IPS-20b (cell line): Measurements from ENCODE around the gene RAB35.

Source experiments
- H3K27ac ChIP-seq: one replicate; pipeline ENCODE4 v1.5.1; 2013; ENCODE audit warnings: low read length
- H3K27me3 ChIP-seq: 2 replicates; pipeline ENCODE4 v1.6.1; 2013; ENCODE audit warnings: mild to moderate bottlenecking, low read length, inconsistent platforms; ENCODE audit not compliant: insufficient read depth
- H3K36me3 ChIP-seq: 2 replicates; pipeline ENCODE4 v1.6.1; 2013; ENCODE audit warnings: low read depth, mild to moderate bottlenecking, inconsistent platforms, low read length, moderate library complexity; ENCODE audit not compliant: insufficient read depth
- H3K4me1 ChIP-seq: 2 replicates; pipeline ENCODE4 v1.6.1; 2013; ENCODE audit warnings: mild to moderate bottlenecking, control low read depth, inconsistent platforms, low read length, moderate library complexity; ENCODE audit not compliant: insufficient read depth
- H3K4me3 ChIP-seq: 2 replicates; pipeline ENCODE4 v1.5.1; 2013; ENCODE audit warnings: mild to moderate bottlenecking, low read length, inconsistent platforms
- H3K9ac ChIP-seq: 2 replicates; pipeline ENCODE4 v1.6.1; 2013; ENCODE audit warnings: low read depth, mild to moderate bottlenecking, inconsistent platforms, low read length, moderate library complexity
- H3K9me3 ChIP-seq: 2 replicates; pipeline ENCODE4 v1.6.1; 2013; ENCODE audit warnings: mild to moderate bottlenecking, low read depth, low read length, inconsistent platforms; ENCODE audit not compliant: insufficient read depth

Gene RAB35

DNA sequence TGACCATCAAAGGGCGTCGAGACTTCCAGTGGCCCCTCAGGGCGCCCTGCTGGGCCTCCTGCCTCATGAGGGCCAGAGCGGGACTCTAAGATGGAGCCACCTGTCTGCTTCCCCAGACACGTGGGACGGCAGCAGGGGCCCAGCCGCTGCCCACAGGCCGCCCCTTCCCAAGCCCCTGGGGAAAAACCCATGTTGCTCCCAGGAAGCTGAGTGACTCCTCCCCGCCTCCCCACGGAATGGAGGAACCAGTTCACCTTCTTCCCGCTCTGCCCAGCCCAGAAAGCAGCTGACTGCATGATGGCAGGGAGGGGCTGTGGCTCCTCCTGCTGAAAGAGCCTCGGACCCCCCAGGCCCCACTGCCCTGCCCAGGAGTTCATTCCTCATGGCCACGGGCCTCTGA, 14.9 kb downstream of the RAB35 start:
- Histone ChIP-seq H3K27ac (no peak overlapping the region), H3K27me3 (no peaks in the 10 kb centered on the region), H3K36me3 (peaks cover 43% of the 10 kb centered on the region), H3K4me3 (no peak overlapping the region), H3K4me1 (0 out of 2 replicates have a peak, but pooled peaks cover 6% of the 10 kb centered on the region), H3K9ac (no peak overlapping the region), H3K9me3 (no peaks in the 10 kb centered on the region)

DNA sequence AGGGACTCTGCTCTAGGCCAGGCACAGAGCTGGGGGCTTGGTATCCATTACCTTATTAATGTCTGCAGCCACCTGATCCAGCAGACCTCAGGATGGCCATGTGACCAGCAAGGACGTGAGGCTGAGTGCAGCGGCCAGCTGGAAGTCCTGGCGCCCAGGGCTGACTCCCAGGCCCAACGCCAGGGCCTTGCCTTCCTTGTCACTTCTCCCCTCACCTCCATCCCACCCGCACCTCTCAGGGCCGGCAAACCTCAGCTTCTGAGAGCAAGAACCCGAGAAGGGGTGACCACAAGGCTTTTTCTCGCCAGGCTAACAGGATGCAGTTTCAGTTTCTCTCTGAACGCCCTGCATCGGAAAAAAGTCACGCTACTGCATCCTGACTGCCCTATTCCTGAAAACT, 15.4 kb downstream of the RAB35 start:
- Histone ChIP-seq H3K9ac (no peak overlapping the region), H3K27ac (no peak overlapping the region), H3K36me3 (peaks cover 48% of the 10 kb centered on the region), H3K27me3 (no peaks in the 10 kb centered on the region), H3K4me3 (no peak overlapping the region), H3K4me1 (0 out of 2 replicates have a peak, but pooled peaks cover 6% of the 10 kb centered on the region), H3K9me3 (no peaks in the 10 kb centered on the region)

DNA sequence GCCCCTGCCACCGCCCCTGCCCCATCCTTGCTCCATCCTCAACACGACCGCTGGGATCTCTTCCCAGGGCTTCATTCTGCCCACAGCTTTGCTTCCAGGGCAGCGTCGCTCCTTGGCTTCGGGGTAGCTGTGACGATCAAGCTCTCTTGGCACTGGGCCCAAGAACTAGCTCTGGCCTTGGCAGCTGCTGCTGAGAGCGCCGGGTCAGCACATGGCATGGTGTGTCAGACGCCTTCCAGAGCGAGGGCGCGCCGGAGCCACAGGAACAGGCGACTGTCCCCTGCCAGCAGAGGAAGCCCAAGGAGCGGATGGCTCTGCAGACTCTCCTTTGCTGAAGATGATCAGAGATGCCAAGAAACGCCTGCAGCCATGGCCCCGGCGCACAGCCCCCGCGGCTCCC, 15.9 kb downstream of the RAB35 start:
- Histone ChIP-seq H3K9me3 (no peaks in the 10 kb centered on the region), H3K4me1 (peaks cover 8% of the 10 kb centered on the region; the same call in 1 of the 2 replicates), H3K4me3 (no peak overlapping the region), H3K9ac (no peak overlapping the region), H3K27me3 (no peaks in the 10 kb centered on the region), H3K36me3 (peaks cover 49% of the 10 kb centered on the region), H3K27ac (no peak overlapping the region)

- H3K9ac ChIP-seq: no peak overlapping the region
- H3K27me3 ChIP-seq: no peaks in the 10 kb centered on the region
- no peak overlapping the region for H3K27ac ChIP-seq
- peaks cover 9% of the 10 kb centered on the region; the same call in 1 of the 2 replicates for H3K4me1 ChIP-seq
- H3K36me3 ChIP-seq: peaks cover 49% of the 10 kb centered on the region
- H3K4me3 ChIP-seq: no peak overlapping the region
- no peaks in the 10 kb centered on the region for H3K9me3 ChIP-seq
These were observed 16.8 kb downstream of the RAB35 start for GRCh38 chr12:120099738-120100137.

- Histone ChIP-seq H3K36me3 (peaks cover 46% of the 10 kb centered on the region), H3K9ac (no peak overlapping the region), H3K4me1 (peaks cover 13% of the 10 kb centered on the region; the same call in 1 of the 2 replicates)
These were observed 17.6 kb downstream of the RAB35 start for GRCh38 chr12:120098756-120099470.

DNA sequence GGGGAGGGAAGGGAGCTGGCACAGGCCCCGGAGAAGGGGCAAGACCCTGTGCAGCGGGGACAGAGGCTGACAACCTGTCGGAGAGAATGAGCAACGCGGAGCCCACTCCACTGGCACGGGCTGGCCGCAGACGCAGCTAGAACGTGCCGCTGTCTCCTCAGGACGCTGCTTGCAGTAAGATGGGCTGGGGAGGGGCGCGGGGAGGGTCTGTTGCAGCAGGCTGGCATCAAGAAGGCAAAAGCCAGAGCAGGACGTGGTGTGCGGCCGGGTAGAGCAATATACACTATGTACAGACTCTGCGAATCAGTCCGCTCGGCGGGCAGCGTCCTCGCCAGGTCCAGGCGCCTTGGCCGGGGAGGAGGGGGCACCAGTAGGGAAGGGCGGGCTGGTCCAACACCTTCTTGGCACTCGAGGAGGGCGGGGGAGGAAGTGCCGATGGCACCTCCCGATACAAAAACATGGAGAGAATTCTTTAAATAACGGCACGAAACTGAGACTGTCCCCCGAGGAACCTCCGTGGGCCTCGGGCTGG, 19.8 kb downstream of the RAB35 start:
- H3K27ac ChIP-seq: no peak overlapping the region
- H3K36me3 ChIP-seq: peaks cover 38% of the 10 kb centered on the region
- H3K9me3 ChIP-seq: no peaks in the 10 kb centered on the region
- no peak overlapping the region for H3K4me3 ChIP-seq
- H3K4me1 ChIP-seq: peaks cover 24% of the 10 kb centered on the region; the same call in 1 of the 2 replicates
- no peaks in the 10 kb centered on the region for H3K27me3 ChIP-seq
- H3K9ac ChIP-seq: no peak overlapping the region

More at GRCh38 chr12:120098756-120099470, 17.6 kb downstream of the RAB35 start:
- no peaks in the 10 kb centered on the region for H3K27me3 ChIP-seq
- no peaks in the 10 kb centered on the region for H3K9me3 ChIP-seq
- no peak overlapping the region for H3K27ac ChIP-seq
- no peak overlapping the region for H3K4me3 ChIP-seq

- H3K27ac ChIP-seq: peak overlapping the region; percentile 71
- H3K27me3 ChIP-seq: no peaks in the 10 kb centered on the region
- H3K9ac ChIP-seq: peak overlapping the region; percentile 45; the same call in 1 of the 2 replicates
- H3K36me3 ChIP-seq: peaks cover 42% of the 10 kb centered on the region
- H3K4me1 ChIP-seq: peaks cover 24% of the 10 kb centered on the region; the same call in 1 of the 2 replicates
- no peaks in the 10 kb centered on the region for H3K9me3 ChIP-seq
- H3K4me3 ChIP-seq: no peak overlapping the region
These were observed 20.8 kb downstream of the RAB35 start for GRCh38 chr12:120095736-120096135.

GRCh38 chr12:120095331-120095730, 21.2 kb downstream of the RAB35 start:
- H3K27me3 ChIP-seq: no peaks in the 10 kb centered on the region
- peak overlapping the region; percentile 45; the same call in 1 of the 2 replicates for H3K9ac ChIP-seq
- peak overlapping the region; percentile 71 for H3K27ac ChIP-seq
- H3K36me3 ChIP-seq: peaks cover 39% of the 10 kb centered on the region
- H3K4me3 ChIP-seq: no peak overlapping the region
- H3K4me1 ChIP-seq: peaks cover 24% of the 10 kb centered on the region; the same call in 1 of the 2 replicates
- H3K9me3 ChIP-seq: no peaks in the 10 kb centered on the region

DNA sequence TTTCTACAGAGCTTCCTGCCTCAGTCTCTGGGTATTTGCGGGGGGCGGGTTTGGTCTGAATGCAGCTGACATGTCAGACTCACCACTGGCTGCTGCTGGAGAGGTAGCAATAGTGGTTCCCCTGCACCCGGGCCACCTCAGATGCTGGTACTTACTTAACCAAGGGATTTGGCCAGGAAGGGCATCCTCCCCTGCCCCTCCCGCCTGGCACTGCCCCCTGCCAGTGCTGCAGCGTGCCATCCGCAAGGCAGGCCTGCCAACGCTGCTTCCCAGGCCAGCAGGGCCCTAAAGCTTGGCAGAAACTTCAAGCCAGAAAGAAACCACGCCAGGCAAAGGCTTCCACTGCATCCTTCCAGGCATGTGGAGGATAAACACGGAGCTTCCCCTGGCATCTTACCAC, 22.1 kb downstream of the RAB35 start:
- Histone ChIP-seq H3K4me3 (no peak overlapping the region), H3K27ac (no peak overlapping the region), H3K27me3 (no peaks in the 10 kb centered on the region), H3K36me3 (peaks cover 39% of the 10 kb centered on the region), H3K9ac (peak overlapping the region; percentile 63; the same call in 1 of the 2 replicates), H3K4me1 (peaks cover 24% of the 10 kb centered on the region; the same call in 1 of the 2 replicates), H3K9me3 (no peaks in the 10 kb centered on the region)

DNA sequence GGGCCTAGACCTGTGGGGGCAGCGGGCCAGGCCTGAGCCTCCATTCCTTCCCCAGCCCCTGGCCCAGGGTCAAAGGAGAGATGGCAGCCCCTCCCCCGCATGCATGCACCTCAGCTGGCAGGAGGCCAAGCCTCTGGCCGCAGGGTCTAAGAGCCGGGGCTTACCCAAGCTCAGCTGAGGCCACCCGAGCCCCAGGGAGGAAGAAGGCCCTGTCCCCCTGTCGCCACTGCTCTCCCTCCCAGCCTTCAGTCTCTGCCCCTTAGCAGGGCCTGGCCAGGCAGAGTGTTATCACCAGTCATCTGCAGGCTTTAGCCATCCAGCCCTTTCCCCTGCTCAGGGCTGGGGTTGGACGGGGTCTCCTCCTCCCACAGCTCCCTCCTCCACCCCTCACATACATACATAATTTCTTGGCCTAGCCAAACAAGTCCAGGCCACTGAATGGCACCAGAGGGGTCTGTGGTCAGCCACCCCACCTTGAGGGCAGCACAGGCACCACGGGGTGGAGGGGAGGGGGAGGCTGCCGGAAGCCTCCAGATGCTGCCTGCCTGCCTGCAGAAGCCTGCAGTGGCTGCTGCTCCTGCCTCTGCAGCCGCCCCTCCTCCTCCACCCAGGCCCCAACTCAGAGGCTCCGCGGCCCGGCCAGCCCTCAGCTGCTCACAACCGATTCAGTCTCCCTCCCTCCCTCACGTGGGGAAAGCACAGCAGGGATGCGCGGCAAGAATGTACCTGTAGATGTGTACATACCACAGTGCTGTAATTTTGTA, 22.8 kb downstream of the RAB35 start:
- no peaks in the 10 kb centered on the region for H3K27me3 ChIP-seq
- H3K36me3 ChIP-seq: peaks cover 36% of the 10 kb centered on the region
- H3K9me3 ChIP-seq: no peaks in the 10 kb centered on the region
- H3K27ac ChIP-seq: peak overlapping the region; percentile 75
- peak overlapping the region; percentile 74 for H3K9ac ChIP-seq
- peaks cover 24% of the 10 kb centered on the region; the same call in 1 of the 2 replicates for H3K4me1 ChIP-seq
- H3K4me3 ChIP-seq: 0 out of 2 replicates have a peak overlapping the region, but pooled peaks have one; percentile 31

DNA sequence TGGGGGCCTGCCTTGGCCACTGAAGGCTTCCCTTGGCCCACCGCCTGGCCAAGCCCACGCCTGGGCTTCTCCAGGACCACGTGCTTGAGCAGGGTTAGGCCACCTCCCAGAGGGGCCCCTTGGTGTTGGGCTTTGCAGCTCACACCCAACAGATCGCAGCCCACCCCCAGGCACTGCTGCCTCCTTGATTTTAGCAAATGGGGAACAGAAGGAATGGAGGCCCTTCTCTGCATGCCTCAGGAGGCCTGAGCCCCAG, 23.3 kb downstream of the RAB35 start:
- H3K27ac ChIP-seq: peak overlapping the region; percentile 75
- peak overlapping the region; percentile 74 for H3K9ac ChIP-seq
- peaks cover 31% of the 10 kb centered on the region for H3K36me3 ChIP-seq
- no peaks in the 10 kb centered on the region for H3K27me3 ChIP-seq
- peaks cover 24% of the 10 kb centered on the region; the same call in 1 of the 2 replicates for H3K4me1 ChIP-seq
- H3K9me3 ChIP-seq: no peaks in the 10 kb centered on the region
- H3K4me3 ChIP-seq: no peak overlapping the region
